Cerebellar cortex (tissue), 1 donor: Measurements from ENCODE around the gene FCRL6.

Experiments used
- DNase-seq: peaks from one replicate; pipeline ENCODE4 v3.0.0-alpha.2; 2015; ENCODE audit warnings: low spot score

Gene FCRL6

GRCh38 chr1:159835862-159836525 lies 33.8 kb downstream of the FCRL6 start:
- no peak for DNase-seq

GRCh38 chr1:159838715-159839114 lies 36.6 kb downstream of the FCRL6 start:
- no peak for DNase-seq

- DNase-seq = no peak
These were observed 37.1 kb downstream of the FCRL6 start for GRCh38 chr1:159839116-159839849.

- no peak for DNase-seq
These were observed 39.6 kb downstream of the FCRL6 start for GRCh38 chr1:159841749-159842148.

GRCh38 chr1:159843459-159843858 lies 41.3 kb downstream of the FCRL6 start:
- DNase-seq = no peak

- DNase-seq = no peak
These were observed 43.8 kb downstream of the FCRL6 start for GRCh38 chr1:159845751-159846629.

GRCh38 chr1:159847231-159847630 lies 45.1 kb downstream of the FCRL6 start:
- no peak for DNase-seq

- no peak for DNase-seq
These were observed 46.2 kb downstream of the FCRL6 start for GRCh38 chr1:159848326-159848725.

- DNase-seq = no peak
These were observed 47.6 kb downstream of the FCRL6 start for GRCh38 chr1:159849626-159850366.

GRCh38 chr1:159851407-159851806 lies 49.2 kb downstream of the FCRL6 start:
- no peak for DNase-seq

- no peak for DNase-seq
These were observed 51.4 kb downstream of the FCRL6 start for GRCh38 chr1:159853417-159854115.

GRCh38 chr1:159854116-159854692 lies 52.0 kb downstream of the FCRL6 start:
- DNase-seq = peak; percentile 52

- peak; percentile 46 for DNase-seq
These were observed 52.6 kb downstream of the FCRL6 start for GRCh38 chr1:159854693-159855192.

- no peak for DNase-seq
These were observed 53.5 kb downstream of the FCRL6 start for GRCh38 chr1:159855709-159856108.

- no peak for DNase-seq
These were observed 54.4 kb downstream of the FCRL6 start for GRCh38 chr1:159856576-159856975.

GRCh38 chr1:159857889-159858288 lies 55.7 kb downstream of the FCRL6 start:
- DNase-seq = no peak

GRCh38 chr1:159859767-159860322 lies 57.7 kb downstream of the FCRL6 start:
- no peak for DNase-seq

GRCh38 chr1:159860456-159860855 lies 58.3 kb downstream of the FCRL6 start:
- no peak for DNase-seq

GRCh38 chr1:159861218-159861617 lies 59.1 kb downstream of the FCRL6 start:
- no peak for DNase-seq

- no peak for DNase-seq
These were observed 59.9 kb downstream of the FCRL6 start for GRCh38 chr1:159862031-159862430.
